ENCODE measurements around the gene RTL9. TPM values are rescaled to one million over a fixed set of nuclear protein-coding genes. Genes with fewer than 3 reads are reported as not detected.

Gene RTL9
- total RNA-seq, 1 experiment from 2014 or later = 0.07 TPM

DNA sequence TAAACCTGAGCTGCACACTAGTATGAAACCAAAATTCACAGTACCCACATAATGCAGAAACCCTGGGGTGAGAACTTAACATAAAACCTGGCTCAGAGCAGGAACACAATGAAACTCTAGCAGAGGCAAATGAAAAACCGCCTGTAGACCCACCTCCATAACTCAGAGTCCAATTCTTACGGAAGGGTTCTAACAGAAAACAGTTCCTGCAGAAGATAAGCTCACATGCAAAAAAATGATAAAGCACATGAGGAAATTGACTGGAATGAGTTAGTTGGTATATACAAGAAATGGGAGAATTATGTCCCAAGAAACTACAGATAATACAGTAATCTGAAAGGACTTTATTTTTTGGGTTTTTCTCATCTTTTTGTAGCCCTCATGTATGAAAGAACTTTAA is 14.7 kb downstream of the RTL9 start:
- Histone ChIP-seq H3K9ac (ENCODE audit: low read length) (no peak overlapping the region), H3K9me3 (ENCODE audit: low read length) (no peaks in the 10 kb centered on the region)

DNA sequence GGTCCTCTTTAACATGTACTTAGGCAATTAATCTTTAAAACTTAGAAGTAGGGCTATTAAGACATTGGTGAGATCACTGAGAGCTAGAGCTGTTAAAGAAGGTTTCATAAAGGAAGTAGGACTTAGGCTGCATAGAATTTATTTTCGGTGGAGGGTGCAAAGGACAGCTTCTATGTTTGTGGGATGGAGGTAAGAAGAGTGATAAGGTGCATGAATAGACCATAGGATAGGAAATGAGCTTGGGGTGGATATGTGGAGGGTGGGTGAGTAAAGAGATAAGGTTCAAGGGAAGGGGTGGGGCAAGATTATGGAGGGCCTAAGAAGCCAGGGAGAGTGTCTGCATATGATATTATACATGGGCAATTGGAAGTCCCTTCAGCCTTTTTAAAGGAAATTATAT is 15.9 kb downstream of the RTL9 start:
- Histone ChIP-seq H3K4me1 (ENCODE audit: low read length) (no peaks in the 10 kb centered on the region), H3K36me3 (ENCODE audit: insufficient read depth, low read length) (no peaks in the 10 kb centered on the region), H2AFZ (ENCODE audit: low read length) (no peak overlapping the region), H3K27me3 (ENCODE audit: low read length) (no peaks in the 10 kb centered on the region), H3K9me3 (ENCODE audit: low read length) (no peaks in the 10 kb centered on the region), H3K9me2 (replicated peaks; ENCODE audit: insufficient read depth, low read length) (no peaks in the 10 kb centered on the region), H3K9ac (ENCODE audit: low read length) (no peak overlapping the region), H3K79me2 (ENCODE audit: low read length) (no peaks in the 10 kb centered on the region), H3K27ac (ENCODE audit: low read length) (no peak overlapping the region), H3K4me2 (ENCODE audit: low read depth, low read length, poor library complexity, severe bottlenecking) (no peak overlapping the region), H3K4me3 (ENCODE audit: low read length) (no peak overlapping the region), H4K20me1 (ENCODE audit: insufficient read depth, low read depth, low read length) (no peaks in the 10 kb centered on the region)
- no peak for DNase-seq

More for the DNA sequence above, 14.7 kb downstream of the RTL9 start:
- no peaks in the 10 kb centered on the region for H4K20me1 ChIP-seq (ENCODE audit: insufficient read depth, low read depth, low read length)
- no peak for DNase-seq
- no peaks in the 10 kb centered on the region for H3K36me3 ChIP-seq (ENCODE audit: insufficient read depth, low read length)
- no peak overlapping the region for H3K4me2 ChIP-seq (ENCODE audit: low read depth, low read length, poor library complexity, severe bottlenecking)
- H3K4me1 ChIP-seq (ENCODE audit: low read length) = no peaks in the 10 kb centered on the region
- no peaks in the 10 kb centered on the region for H3K27me3 ChIP-seq (ENCODE audit: low read length)
- H3K79me2 ChIP-seq (ENCODE audit: low read length) = no peaks in the 10 kb centered on the region
- no peaks in the 10 kb centered on the region for H3K9me2 ChIP-seq (replicated peaks; ENCODE audit: insufficient read depth, low read length)
- H2AFZ ChIP-seq (ENCODE audit: low read length) = no peak overlapping the region
- no peak overlapping the region for H3K4me3 ChIP-seq (ENCODE audit: low read length)
- no peak overlapping the region for H3K27ac ChIP-seq (ENCODE audit: low read length)

- H3K4me3 ChIP-seq (ENCODE audit: low read length) = no peak overlapping the region
- H3K4me1 ChIP-seq (ENCODE audit: low read length) = no peaks in the 10 kb centered on the region
- H3K9me3 ChIP-seq (ENCODE audit: low read length) = no peaks in the 10 kb centered on the region
- no peak overlapping the region for H3K9ac ChIP-seq (ENCODE audit: low read length)
- DNase-seq = no peak
- H3K27ac ChIP-seq (ENCODE audit: low read length) = no peak overlapping the region
- no peaks in the 10 kb centered on the region for H3K9me2 ChIP-seq (replicated peaks; ENCODE audit: insufficient read depth, low read length)
- H3K4me2 ChIP-seq (ENCODE audit: low read depth, low read length, poor library complexity, severe bottlenecking) = no peak overlapping the region
- no peaks in the 10 kb centered on the region for H3K79me2 ChIP-seq (ENCODE audit: low read length)
- no peak overlapping the region for H2AFZ ChIP-seq (ENCODE audit: low read length)
- no peaks in the 10 kb centered on the region for H3K36me3 ChIP-seq (ENCODE audit: insufficient read depth, low read length)
- H3K27me3 ChIP-seq (ENCODE audit: low read length) = no peaks in the 10 kb centered on the region
- H4K20me1 ChIP-seq (ENCODE audit: insufficient read depth, low read depth, low read length) = no peaks in the 10 kb centered on the region
Measured at GRCh38 chrX:110381216-110381615, 22.6 kb downstream of the RTL9 start.

DNA sequence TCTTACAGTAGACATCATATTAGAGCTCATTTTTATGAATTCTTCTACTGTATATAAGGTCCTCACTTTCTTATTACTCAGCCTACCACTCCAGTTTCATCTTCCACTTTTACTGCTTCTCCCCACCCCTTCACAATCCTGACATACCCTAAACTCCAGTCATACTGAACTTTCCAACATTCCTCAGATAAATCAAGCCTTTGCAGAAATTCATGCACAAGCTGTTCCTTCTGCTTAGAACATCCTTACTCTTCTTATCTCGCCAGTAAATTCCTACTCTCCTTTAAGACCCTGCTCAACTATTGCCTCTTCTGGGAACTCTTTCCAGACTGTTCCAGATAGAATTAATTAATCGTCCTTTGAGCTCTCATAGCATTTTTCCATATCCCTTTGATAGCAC is 24.8 kb downstream of the RTL9 start:
- Histone ChIP-seq H2AFZ (ENCODE audit: low read length) (no peak overlapping the region), H3K4me1 (ENCODE audit: low read length) (no peaks in the 10 kb centered on the region), H3K4me3 (ENCODE audit: low read length) (no peak overlapping the region)

DNA sequence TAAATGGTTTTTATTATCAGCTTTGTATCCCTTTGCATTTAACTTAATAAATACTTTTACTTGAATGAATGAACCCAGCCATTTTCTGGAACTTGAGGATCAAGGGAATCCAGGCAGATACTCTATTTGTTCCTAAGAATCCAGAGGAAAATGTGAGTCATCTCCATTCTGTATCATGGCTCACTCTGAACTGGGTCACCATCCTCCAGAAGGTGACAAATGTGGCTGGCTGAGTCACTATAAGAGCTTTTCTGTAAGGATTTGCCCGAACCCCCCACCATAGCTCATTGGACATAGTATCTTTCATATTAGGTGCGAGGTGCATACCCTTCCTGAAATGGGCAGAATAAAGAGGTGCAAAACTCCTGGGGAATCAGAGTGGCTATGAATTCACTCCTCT is 25.8 kb downstream of the RTL9 start:
- H4K20me1 ChIP-seq (ENCODE audit: insufficient read depth, low read depth, low read length) = no peaks in the 10 kb centered on the region
- no peaks in the 10 kb centered on the region for H3K79me2 ChIP-seq (ENCODE audit: low read length)
- no peaks in the 10 kb centered on the region for H3K9me2 ChIP-seq (replicated peaks; ENCODE audit: insufficient read depth, low read length)
- no peak for DNase-seq
- no peaks in the 10 kb centered on the region for H3K9me3 ChIP-seq (ENCODE audit: low read length)
- no peak overlapping the region for H2AFZ ChIP-seq (ENCODE audit: low read length)
- no peak overlapping the region for H3K4me3 ChIP-seq (ENCODE audit: low read length)
- H3K36me3 ChIP-seq (ENCODE audit: insufficient read depth, low read length) = no peaks in the 10 kb centered on the region
- H3K4me1 ChIP-seq (ENCODE audit: low read length) = no peaks in the 10 kb centered on the region
- no peaks in the 10 kb centered on the region for H3K27me3 ChIP-seq (ENCODE audit: low read length)
- H3K9ac ChIP-seq (ENCODE audit: low read length) = no peak overlapping the region
- no peak overlapping the region for H3K27ac ChIP-seq (ENCODE audit: low read length)
- no peak overlapping the region for H3K4me2 ChIP-seq (ENCODE audit: low read depth, low read length, poor library complexity, severe bottlenecking)

More for the DNA sequence above, 24.8 kb downstream of the RTL9 start:
- Histone ChIP-seq H3K4me2 (ENCODE audit: low read depth, low read length, poor library complexity, severe bottlenecking) (no peak overlapping the region), H3K9me3 (ENCODE audit: low read length) (no peaks in the 10 kb centered on the region), H3K79me2 (ENCODE audit: low read length) (no peaks in the 10 kb centered on the region), H3K36me3 (ENCODE audit: insufficient read depth, low read length) (no peaks in the 10 kb centered on the region), H3K27ac (ENCODE audit: low read length) (no peak overlapping the region), H3K27me3 (ENCODE audit: low read length) (no peaks in the 10 kb centered on the region), H3K9me2 (replicated peaks; ENCODE audit: insufficient read depth, low read length) (no peaks in the 10 kb centered on the region), H3K9ac (ENCODE audit: low read length) (no peak overlapping the region), H4K20me1 (ENCODE audit: insufficient read depth, low read depth, low read length) (no peaks in the 10 kb centered on the region)
- no peak for DNase-seq

DNA sequence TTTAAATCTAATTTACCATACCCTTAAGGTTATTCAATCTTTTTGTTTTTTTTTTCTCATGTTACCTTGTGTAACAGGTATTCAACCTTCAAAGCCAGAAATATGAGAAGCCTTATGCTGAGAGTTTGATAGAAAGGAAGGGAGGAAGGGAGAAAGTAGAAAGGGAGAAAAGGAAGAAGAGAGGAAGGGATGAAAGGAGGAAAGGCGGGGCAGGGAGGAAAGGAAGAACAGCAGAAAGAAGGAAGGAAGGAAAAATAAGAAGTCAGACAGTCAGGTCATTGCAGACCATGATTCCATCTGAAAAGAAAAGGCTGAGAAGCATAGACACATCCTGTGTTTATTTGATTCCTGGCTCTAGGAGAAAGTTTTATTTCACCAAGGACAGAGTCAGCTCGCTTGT is 30.9 kb downstream of the RTL9 start:
- no peak overlapping the region for H3K27ac ChIP-seq (ENCODE audit: low read length)
- H3K9ac ChIP-seq (ENCODE audit: low read length) = no peak overlapping the region
- H3K36me3 ChIP-seq (ENCODE audit: insufficient read depth, low read length) = no peaks in the 10 kb centered on the region
- no peaks in the 10 kb centered on the region for H3K4me1 ChIP-seq (ENCODE audit: low read length)
- no peaks in the 10 kb centered on the region for H3K9me3 ChIP-seq (ENCODE audit: low read length)
- H4K20me1 ChIP-seq (ENCODE audit: insufficient read depth, low read depth, low read length) = no peaks in the 10 kb centered on the region
- no peaks in the 10 kb centered on the region for H3K9me2 ChIP-seq (replicated peaks; ENCODE audit: insufficient read depth, low read length)
- no peak for DNase-seq
- H3K4me3 ChIP-seq (ENCODE audit: low read length) = no peak overlapping the region
- H3K4me2 ChIP-seq (ENCODE audit: low read depth, low read length, poor library complexity, severe bottlenecking) = no peak overlapping the region
- no peak overlapping the region for H2AFZ ChIP-seq (ENCODE audit: low read length)
- H3K27me3 ChIP-seq (ENCODE audit: low read length) = no peaks in the 10 kb centered on the region
- H3K79me2 ChIP-seq (ENCODE audit: low read length) = no peaks in the 10 kb centered on the region

DNA sequence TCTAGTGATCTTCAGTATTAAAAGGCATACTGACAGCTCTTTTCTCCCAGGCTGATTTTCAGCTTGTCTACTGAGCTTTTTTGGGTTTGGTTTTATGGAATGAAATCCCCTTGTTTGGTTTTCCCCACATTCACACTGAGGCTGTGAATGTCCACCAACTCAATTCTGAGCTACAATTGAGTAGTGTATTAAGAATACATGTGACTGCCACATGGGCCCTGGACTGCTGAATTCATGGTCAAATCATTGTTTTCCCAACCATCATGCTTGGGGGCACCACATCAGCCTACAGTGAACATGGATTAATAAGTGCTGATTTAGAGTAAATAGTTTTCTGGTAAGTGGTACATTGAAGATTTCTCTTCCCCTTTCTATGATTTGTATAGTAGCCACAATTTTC is 32.4 kb downstream of the RTL9 start:
- Histone ChIP-seq H4K20me1 (ENCODE audit: insufficient read depth, low read depth, low read length) (no peaks in the 10 kb centered on the region), H3K4me3 (ENCODE audit: low read length) (no peak overlapping the region)

GRCh38 chrX:110394651-110395050 is 36.0 kb downstream of the RTL9 start:
- H4K20me1 ChIP-seq (ENCODE audit: insufficient read depth, low read depth, low read length) = no peaks in the 10 kb centered on the region
- H3K9me3 ChIP-seq (ENCODE audit: low read length) = no peaks in the 10 kb centered on the region
- no peaks in the 10 kb centered on the region for H3K4me1 ChIP-seq (ENCODE audit: low read length)
- H3K9me2 ChIP-seq (replicated peaks; ENCODE audit: insufficient read depth, low read length) = no peaks in the 10 kb centered on the region
- no peak overlapping the region for H2AFZ ChIP-seq (ENCODE audit: low read length)
- H3K27me3 ChIP-seq (ENCODE audit: low read length) = no peaks in the 10 kb centered on the region
- no peak for DNase-seq
- no peaks in the 10 kb centered on the region for H3K79me2 ChIP-seq (ENCODE audit: low read length)
- no peak overlapping the region for H3K4me2 ChIP-seq (ENCODE audit: low read depth, low read length, poor library complexity, severe bottlenecking)
- no peak overlapping the region for H3K9ac ChIP-seq (ENCODE audit: low read length)
- H3K27ac ChIP-seq (ENCODE audit: low read length) = no peak overlapping the region
- no peaks in the 10 kb centered on the region for H3K36me3 ChIP-seq (ENCODE audit: insufficient read depth, low read length)
- H3K4me3 ChIP-seq (ENCODE audit: low read length) = no peak overlapping the region

More for the DNA sequence above, 32.4 kb downstream of the RTL9 start:
- no peaks in the 10 kb centered on the region for H3K27me3 ChIP-seq (ENCODE audit: low read length)
- no peak overlapping the region for H3K27ac ChIP-seq (ENCODE audit: low read length)
- DNase-seq = no peak
- H3K4me1 ChIP-seq (ENCODE audit: low read length) = no peaks in the 10 kb centered on the region
- no peaks in the 10 kb centered on the region for H3K9me3 ChIP-seq (ENCODE audit: low read length)
- H3K9ac ChIP-seq (ENCODE audit: low read length) = no peak overlapping the region
- H3K4me2 ChIP-seq (ENCODE audit: low read depth, low read length, poor library complexity, severe bottlenecking) = no peak overlapping the region
- no peaks in the 10 kb centered on the region for H3K79me2 ChIP-seq (ENCODE audit: low read length)
- H3K9me2 ChIP-seq (replicated peaks; ENCODE audit: insufficient read depth, low read length) = no peaks in the 10 kb centered on the region
- no peak overlapping the region for H2AFZ ChIP-seq (ENCODE audit: low read length)
- H3K36me3 ChIP-seq (ENCODE audit: insufficient read depth, low read length) = no peaks in the 10 kb centered on the region

GRCh38 chrX:110395877-110396276 is 37.2 kb downstream of the RTL9 start:
- Histone ChIP-seq H2AFZ (ENCODE audit: low read length) (no peak overlapping the region), H3K9ac (ENCODE audit: low read length) (no peak overlapping the region), H3K79me2 (ENCODE audit: low read length) (no peaks in the 10 kb centered on the region), H3K4me3 (ENCODE audit: low read length) (no peak overlapping the region), H3K9me2 (replicated peaks; ENCODE audit: insufficient read depth, low read length) (no peaks in the 10 kb centered on the region), H4K20me1 (ENCODE audit: insufficient read depth, low read depth, low read length) (no peaks in the 10 kb centered on the region), H3K27me3 (ENCODE audit: low read length) (no peaks in the 10 kb centered on the region), H3K27ac (ENCODE audit: low read length) (no peak overlapping the region), H3K9me3 (ENCODE audit: low read length) (no peaks in the 10 kb centered on the region), H3K4me2 (ENCODE audit: low read depth, low read length, poor library complexity, severe bottlenecking) (no peak overlapping the region), H3K4me1 (ENCODE audit: low read length) (no peaks in the 10 kb centered on the region), H3K36me3 (ENCODE audit: insufficient read depth, low read length) (no peaks in the 10 kb centered on the region)
- no peak for DNase-seq
